GM12875 (cell line): ENCODE data around the gene SELENOV.

ENCODE experiments used
- H3K4me3 ChIP-seq: one replicate; pipeline ENCODE4 v1.5.1; 2011; ENCODE audit warnings: low read depth, low read length, control low read depth
- TF ChIP-seq, protein P1 (sequence below): IDR thresholded peaks from 2 replicates; pipeline ENCODE4 v1.5.1; 2011; ENCODE audit warnings: low read depth, mild to moderate bottlenecking, control low read depth, inconsistent platforms, low read length, moderate library complexity, borderline replicate concordance; ENCODE audit not compliant: insufficient read depth

The SELENOV gene

DNA sequence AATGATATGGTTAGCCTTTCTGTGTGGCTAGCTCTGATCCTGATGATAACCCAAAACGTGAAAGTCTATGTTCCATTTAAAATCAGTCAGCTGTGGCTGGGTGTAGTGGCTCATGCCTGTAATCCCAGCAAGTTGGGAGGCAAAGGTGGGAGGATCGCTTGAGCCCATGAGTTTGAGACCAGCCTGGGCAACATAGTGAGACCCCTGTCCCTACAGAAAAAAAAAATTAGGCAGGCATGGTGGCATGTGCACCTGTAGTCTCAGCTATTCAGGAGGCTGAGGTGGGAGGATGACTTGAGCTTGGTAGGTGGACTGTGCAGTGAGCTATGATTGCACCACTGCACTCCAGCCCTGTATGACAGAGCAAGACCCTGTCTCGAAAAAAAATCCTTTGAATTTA, 18.9 kb downstream of the SELENOV start:
- TF ChIP-seq, protein P1, sequence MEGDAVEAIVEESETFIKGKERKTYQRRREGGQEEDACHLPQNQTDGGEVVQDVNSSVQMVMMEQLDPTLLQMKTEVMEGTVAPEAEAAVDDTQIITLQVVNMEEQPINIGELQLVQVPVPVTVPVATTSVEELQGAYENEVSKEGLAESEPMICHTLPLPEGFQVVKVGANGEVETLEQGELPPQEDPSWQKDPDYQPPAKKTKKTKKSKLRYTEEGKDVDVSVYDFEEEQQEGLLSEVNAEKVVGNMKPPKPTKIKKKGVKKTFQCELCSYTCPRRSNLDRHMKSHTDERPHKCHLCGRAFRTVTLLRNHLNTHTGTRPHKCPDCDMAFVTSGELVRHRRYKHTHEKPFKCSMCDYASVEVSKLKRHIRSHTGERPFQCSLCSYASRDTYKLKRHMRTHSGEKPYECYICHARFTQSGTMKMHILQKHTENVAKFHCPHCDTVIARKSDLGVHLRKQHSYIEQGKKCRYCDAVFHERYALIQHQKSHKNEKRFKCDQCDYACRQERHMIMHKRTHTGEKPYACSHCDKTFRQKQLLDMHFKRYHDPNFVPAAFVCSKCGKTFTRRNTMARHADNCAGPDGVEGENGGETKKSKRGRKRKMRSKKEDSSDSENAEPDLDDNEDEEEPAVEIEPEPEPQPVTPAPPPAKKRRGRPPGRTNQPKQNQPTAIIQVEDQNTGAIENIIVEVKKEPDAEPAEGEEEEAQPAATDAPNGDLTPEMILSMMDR: no peak
- no peak overlapping the region for H3K4me3 ChIP-seq

DNA sequence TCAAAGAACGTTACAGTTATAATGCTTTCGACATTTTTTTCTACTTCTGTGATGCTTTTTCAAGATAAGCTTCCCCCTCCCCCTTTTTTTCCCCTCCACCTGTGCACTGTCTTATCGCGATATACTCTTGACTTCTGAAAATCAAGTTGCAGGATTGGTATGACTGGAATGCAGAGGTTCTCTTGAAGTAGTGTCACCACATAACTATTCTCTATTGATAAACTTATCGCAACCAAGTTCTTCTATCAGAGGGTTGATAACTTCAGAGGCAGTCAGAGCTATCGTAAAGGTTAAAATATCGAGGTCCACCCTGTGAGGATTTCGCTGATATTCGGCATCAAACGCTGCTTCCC, 24.2 kb downstream of the SELENOV start:
- TF ChIP-seq, protein P1: no peak

DNA sequence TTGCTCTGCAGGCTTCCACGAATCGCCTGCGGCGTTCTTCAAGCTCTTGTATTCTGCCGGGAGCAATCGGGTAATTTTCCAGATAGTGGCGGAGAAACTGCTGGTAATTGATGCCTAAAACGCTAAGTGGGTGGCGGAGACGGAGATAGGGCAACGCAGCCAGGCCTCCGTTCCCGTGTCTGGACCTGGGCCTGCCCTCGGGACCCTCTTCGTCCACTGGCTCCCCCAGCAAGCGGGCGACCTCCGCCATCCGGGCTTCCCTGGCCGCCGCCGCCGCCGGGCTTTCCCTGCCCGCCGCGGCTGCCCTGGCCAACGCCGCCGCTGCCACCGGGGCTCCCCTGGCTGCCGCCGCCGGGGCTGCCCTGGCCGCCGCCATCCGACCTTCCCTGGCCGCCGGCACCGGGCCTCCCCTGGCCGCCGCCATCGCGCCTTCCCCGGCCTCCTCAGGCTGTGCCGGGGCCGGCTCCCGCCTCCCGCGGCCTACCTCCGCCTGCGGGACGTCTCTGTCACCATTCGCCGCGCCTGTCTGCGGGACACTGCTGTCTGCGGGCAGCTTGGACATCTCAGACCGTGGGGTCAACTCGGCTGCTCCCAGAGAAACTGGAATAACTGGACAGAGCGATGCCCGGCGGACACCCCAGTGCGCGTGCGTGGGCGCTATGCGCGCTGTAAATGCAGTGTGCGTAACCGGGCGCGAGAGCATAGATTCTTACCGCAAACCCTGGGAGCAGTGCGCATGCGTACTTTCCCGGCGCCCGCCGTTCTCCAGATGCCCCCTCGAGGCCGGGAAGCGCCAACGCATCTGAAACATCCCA, 24.8 kb downstream of the SELENOV start, which contains the start of gene EID2:
TSS of gene EID2 (minus strand) at position 644 of the 815 bp plus-strand sequence. CDS start at position 562, 82 bp downstream.
- H3K4me3 ChIP-seq: peak within 1 kb of the TSS; percentile 83
- TF ChIP-seq, protein P1: peak; percentile 88

More for the DNA sequence above, 24.2 kb downstream of the SELENOV start:
- peak overlapping the region; percentile 83 for H3K4me3 ChIP-seq

DNA sequence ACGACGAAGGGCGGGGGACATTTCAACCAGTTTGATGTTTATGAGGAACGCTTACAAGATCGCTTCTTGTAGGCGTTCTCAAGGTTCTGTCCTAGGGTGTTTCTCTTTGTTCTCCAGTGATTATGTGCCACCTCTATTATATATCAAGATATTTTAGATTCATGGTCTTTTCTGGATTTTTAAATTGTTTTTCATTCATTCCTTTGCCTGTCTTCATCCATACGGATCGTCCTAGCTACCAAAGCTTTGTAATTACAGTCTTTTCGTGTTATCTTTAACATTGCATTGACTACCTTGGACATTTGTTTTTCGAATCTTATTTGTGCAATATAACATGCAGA, 25.4 kb downstream of the SELENOV start:
- no peak overlapping the region for H3K4me3 ChIP-seq
- TF ChIP-seq, protein P1: no peak

DNA sequence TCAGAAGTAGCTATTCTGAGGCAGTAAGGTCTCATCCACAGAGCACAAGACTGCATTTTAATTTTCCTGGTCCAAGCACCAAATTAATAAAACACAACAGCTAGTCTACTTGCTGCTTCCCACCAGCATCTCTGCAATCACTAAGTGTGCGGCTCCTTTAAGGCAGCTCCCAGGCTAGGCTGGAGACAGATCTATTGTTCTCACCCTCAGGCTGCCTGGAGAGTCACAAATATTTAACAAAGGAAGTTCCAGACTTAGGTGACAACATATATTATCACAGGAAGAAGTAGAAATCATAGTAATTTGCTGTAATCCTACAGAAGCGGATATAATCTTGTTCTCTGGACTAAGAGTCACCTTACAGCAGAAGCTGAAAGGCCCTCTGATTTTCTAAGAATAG, 27.3 kb downstream of the SELENOV start:
- no peak overlapping the region for H3K4me3 ChIP-seq
- TF ChIP-seq, protein P1: no peak

DNA sequence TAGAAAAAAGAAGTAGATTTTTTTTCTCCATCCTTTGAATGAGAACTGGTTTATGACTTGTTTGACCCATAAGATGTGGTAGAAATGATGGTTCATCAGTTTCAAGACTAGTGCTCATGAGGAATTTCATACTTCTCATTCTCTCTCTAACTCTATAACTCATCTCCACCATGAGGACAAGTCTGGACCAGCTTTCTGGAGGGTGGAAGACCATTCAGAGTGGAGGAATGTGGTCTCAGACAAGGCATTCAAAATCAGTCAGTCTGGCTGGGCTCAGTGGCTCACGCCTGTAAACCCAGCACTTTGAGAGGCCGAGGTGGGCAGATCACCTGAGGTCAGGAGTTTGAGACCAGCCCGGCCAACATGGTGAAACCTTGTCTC, 28.5 kb downstream of the SELENOV start:
- TF ChIP-seq, protein P1: no peak
- H3K4me3 ChIP-seq: no peak overlapping the region

DNA sequence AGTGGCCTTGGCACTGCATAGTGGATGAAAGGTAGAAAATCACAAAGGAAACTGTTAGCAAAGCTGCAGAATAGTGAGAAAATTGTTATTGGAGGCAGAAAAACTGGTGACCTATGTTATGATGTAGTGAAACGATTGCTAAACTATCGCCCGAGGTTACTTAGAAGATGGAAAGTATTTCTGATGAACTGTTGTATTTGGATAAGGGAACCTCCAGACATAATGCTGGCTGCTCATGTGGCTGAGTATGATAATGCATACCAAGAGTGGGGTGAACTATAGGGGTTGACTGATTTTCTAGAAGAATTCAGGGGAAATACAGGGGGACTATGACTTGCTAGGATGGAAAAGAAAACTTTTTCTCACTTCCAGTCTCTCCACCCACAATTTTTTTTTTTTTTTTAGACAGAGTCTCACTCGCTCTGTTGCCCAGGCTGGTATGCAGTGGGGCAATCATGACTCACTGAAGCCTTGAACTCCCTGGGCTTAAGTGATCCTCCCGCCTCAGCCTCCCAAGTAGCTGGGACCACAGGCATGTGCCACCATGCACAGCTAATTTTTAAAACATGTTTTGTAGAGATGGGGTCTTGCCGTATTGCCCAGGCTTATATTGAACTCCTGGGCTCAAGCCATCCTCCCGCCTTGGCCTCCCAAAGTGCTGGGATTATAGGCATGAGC, 29.4 kb downstream of the SELENOV start:
- TF ChIP-seq, protein P1: no peak
- H3K4me3 ChIP-seq: no peak overlapping the region
